AG04449 (cell line): ENCODE results near the gene ZNF320.
A peak's percentile ranks its signal among the peaks of the same experiment; 100 is the strongest.
"Not testable (repeated sequence)": the region's sequence is repeated elsewhere in the genome, so short reads cannot be mapped to it uniquely, and the experiment has no call there.

Experiments
- CTCF ChIA-PET: fragments of 350-600 bp; formaldehyde crosslinking; extraction: SDS; loops from one replicate; lab custom pipeline; 2021; ENCODE audit warnings: antibody characterized with exemption; lab: Yijun Ruan, JAX
- POLR2A ChIA-PET: fragments of 400-600, 350-600 bp; formaldehyde crosslinking; extraction: SDS; loops from one replicate; lab custom pipeline; 2020; ENCODE audit warnings: antibody characterized with exemption, inconsistent platforms; lab: Yijun Ruan, JAX
- DNase-seq: peaks from one replicate; pipeline ENCODE4 v3.0.0-alpha.2; 2010; ENCODE audit warnings: low read depth, low spot score
- H3K4me3 ChIP-seq: 2 replicates; pipeline ENCODE4 v1.5.1; 2011; ENCODE audit warnings: low read depth, mild to moderate bottlenecking, control low read depth, low read length
- CTCF ChIP-seq: IDR thresholded peaks from one replicate; pipeline ENCODE4 v1.5.1; 2011; ENCODE audit warnings: mild to moderate bottlenecking, moderate library complexity, low read length, control low read depth, inconsistent platforms; ENCODE audit not compliant: insufficient read depth; ENCODE audit errors: missing control alignments

The ZNF320 gene

GRCh38 chr19:52943134-52943883 lies 45.9 kb upstream of the ZNF320 start:
- POLR2A ChIA-PET, result no interaction called here
- peak overlapping the region; percentile 77 for H3K4me3 ChIP-seq
- CTCF ChIA-PET, result no interaction called here
- TF ChIP-seq CTCF, result no peak
- DNase-seq, result no peak

DNA sequence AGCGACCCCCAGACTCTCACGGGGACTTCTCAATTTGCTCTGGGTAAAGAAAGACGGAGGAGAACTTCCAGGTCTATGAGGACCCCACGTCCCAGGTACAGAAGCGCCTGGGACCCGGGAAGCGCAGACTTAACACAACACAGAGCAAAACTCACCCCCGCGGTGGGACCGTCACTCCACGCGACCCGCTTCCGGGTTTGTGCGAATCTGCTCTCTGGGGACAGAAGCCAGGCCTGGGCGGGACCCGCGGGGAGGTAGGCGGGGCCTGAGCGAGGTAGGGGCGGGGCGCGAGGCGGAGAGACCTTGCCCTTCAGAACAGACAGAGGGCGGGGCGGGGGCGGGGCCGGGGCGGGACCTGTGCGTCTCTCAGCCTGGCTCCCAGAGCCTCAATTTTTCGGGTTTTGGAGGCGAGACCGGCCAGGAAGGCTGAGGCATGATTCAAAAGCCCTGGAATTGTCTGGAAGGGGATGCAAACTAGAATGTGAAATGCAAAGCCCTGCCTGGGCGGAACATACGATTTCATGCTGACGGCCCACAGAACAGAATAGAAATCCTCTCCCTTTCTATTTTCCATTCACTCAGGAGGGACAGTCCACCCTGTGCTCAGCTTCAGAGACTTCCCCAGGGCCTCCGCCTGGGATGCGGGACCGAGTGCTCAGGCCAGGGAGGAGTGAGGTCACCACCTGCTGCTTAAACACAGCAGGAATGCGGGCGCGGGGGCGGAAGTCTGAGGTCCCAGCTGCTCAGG lies 45.1 kb upstream of the ZNF320 start:
- peak overlapping the region; percentile 77 for H3K4me3 ChIP-seq
- ChIA-PET POLR2A (no interaction called here), CTCF (no interaction called here)
- no peak for DNase-seq
- no peak for TF ChIP-seq CTCF

DNA sequence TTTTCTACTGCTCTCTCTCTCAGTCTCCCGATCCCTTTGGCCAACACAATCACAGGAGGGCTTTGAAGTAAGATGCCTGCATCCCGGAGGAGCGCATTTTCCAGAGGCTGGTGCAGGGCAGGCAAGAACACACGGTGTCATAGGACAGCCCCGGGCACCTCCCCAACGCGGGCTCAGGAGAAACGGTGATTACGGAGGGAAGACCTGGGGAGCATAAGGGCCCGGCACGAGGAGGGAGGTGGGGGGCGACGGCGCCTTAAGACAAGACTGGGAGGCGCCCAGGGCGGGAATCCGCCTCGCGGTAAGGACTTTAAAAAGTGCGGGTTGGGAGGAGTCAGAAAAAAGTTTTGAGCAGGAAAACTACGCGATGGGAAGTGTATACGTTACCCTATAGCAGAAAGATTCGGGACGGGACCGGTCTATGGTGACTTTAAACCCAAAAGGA lies 44.5 kb upstream of the ZNF320 start:
- no peak for DNase-seq
- POLR2A ChIA-PET, result no interaction called here
- CTCF ChIA-PET, result no interaction called here
- H3K4me3 ChIP-seq, result peak overlapping the region; percentile 77
- no peak for TF ChIP-seq CTCF

GRCh38 chr19:52941523-52941922 lies 44.1 kb upstream of the ZNF320 start:
- DNase-seq, POLR2A ChIA-PET, CTCF ChIA-PET: not testable (repeated sequence)
- H3K4me3 ChIP-seq, result peak overlapping the region; percentile 77

GRCh38 chr19:52940905-52941304 lies 43.5 kb upstream of the ZNF320 start:
- POLR2A ChIA-PET, DNase-seq, H3K4me3 ChIP-seq, CTCF ChIA-PET: not testable (repeated sequence)

GRCh38 chr19:52938761-52939160 lies 41.3 kb upstream of the ZNF320 start:
- ChIA-PET POLR2A (no interaction called here), CTCF (no interaction called here)
- no peak for DNase-seq
- H3K4me3 ChIP-seq, result no peak overlapping the region
- TF ChIP-seq CTCF, result no peak

- no peak for DNase-seq
- ChIA-PET POLR2A (no interaction called here), CTCF (no interaction called here)
- no peak overlapping the region for H3K4me3 ChIP-seq
- no peak for TF ChIP-seq CTCF
These were observed 39.5 kb upstream of the ZNF320 start for GRCh38 chr19:52936954-52937325.
